GM12891 (cell line): ENCODE results near the gene GHSR.

ENCODE experiments used
- PAX5 ChIP-seq: IDR thresholded peaks from 2 replicates; pipeline ENCODE4 v1.6.1; 2011; ENCODE audit warnings: low read length, moderate library complexity, mild to moderate bottlenecking; ENCODE audit not compliant: insufficient read depth, severe bottlenecking
- POLR2A ChIP-seq: IDR thresholded peaks from 2 replicates; pipeline ENCODE4 v1.6.1; 2011; ENCODE audit warnings: low read depth, low read length, control low read depth
- POLR2AphosphoS5 ChIP-seq: IDR thresholded peaks from 2 replicates; pipeline ENCODE4 v1.6.1; 2011; ENCODE audit warnings: low read depth, low read length, control low read depth
- POU2F2 ChIP-seq: IDR thresholded peaks from 2 replicates; pipeline ENCODE4 v1.6.1; 2011; ENCODE audit warnings: low read depth, mild to moderate bottlenecking, control low read depth, low read length, moderate library complexity
- SPI1 ChIP-seq: IDR thresholded peaks from 2 replicates; pipeline ENCODE4 v1.6.1; 2011; ENCODE audit warnings: low read depth, low read length, control low read depth
- TAF1 ChIP-seq: IDR thresholded peaks from 2 replicates; pipeline ENCODE4 v1.6.1; 2011; ENCODE audit warnings: low read depth, low read length, control low read depth

GRCh38 chr3:172478116-172478515 lies 29.9 kb upstream of the GHSR start:
- TF ChIP-seq POLR2A (no peak), POLR2AphosphoS5 (no peak), SPI1 (no peak), TAF1 (no peak), POU2F2 (no peak), PAX5 (no peak)
